HL-60/S4 (cell line): ENCODE measurements around the gene DLG3.
"Not testable (repeated sequence)": the region's sequence is repeated elsewhere in the genome, so short reads cannot be mapped to it uniquely, and the experiment has no call there.

Experiments
- in situ Hi-C: fragments of 300-500 bp; cut with MboI; formaldehyde crosslinking; loops from 2 replicates; pipeline ENCODE4 v1.14.3; 2022; ENCODE audit warnings: low sequenced_read_pairs

The DLG3 gene

GRCh38 chrX:70509078-70509477 is 64.4 kb downstream of the DLG3 start:
- in situ Hi-C loops = no loop called here

GRCh38 chrX:70515270-70515669 is 70.6 kb downstream of the DLG3 start:
- in situ Hi-C loops = not testable (repeated sequence)

GRCh38 chrX:70515692-70516091 is 71.1 kb downstream of the DLG3 start:
- in situ Hi-C loops = not testable (repeated sequence)

GRCh38 chrX:70525733-70526132 is 81.1 kb downstream of the DLG3 start:
- in situ Hi-C loops = no loop called here

- in situ Hi-C loops = no loop called here
Observed at GRCh38 chrX:70527053-70527452, 82.4 kb downstream of the DLG3 start.

- in situ Hi-C loops = no loop called here
Observed at GRCh38 chrX:70527610-70528345, 83.1 kb downstream of the DLG3 start.

GRCh38 chrX:70535198-70535597 is 90.6 kb downstream of the DLG3 start:
- in situ Hi-C loops = no loop called here

- in situ Hi-C loops = no loop called here
Observed at GRCh38 chrX:70549429-70549828, 104.8 kb downstream of the DLG3 start.

GRCh38 chrX:70552130-70552704 is 107.6 kb downstream of the DLG3 start:
- in situ Hi-C loops = no loop called here

- in situ Hi-C loops = no loop called here
Observed at GRCh38 chrX:70553516-70553915, 108.9 kb downstream of the DLG3 start.

GRCh38 chrX:70554081-70554480 is 109.4 kb downstream of the DLG3 start:
- in situ Hi-C loops = no loop called here

GRCh38 chrX:70554523-70554922 is 109.9 kb downstream of the DLG3 start:
- in situ Hi-C loops = no loop called here

GRCh38 chrX:70554948-70555347 is 110.3 kb downstream of the DLG3 start:
- in situ Hi-C loops = no loop called here
